LNCaP clone FGC (cell line): Measurements from ENCODE around the gene ZNF697.

Experiments used
- DNase-seq: peaks from one replicate; pipeline ENCODE4 v3.0.0-alpha.2; 2011; ENCODE audit warnings: low read depth
- H3K4me3 ChIP-seq: 2 replicates; pipeline ENCODE4 v1.5.1; 2011; ENCODE audit warnings: mild to moderate bottlenecking, low read depth, low read length, control low read depth
- TF ChIP-seq, protein P1 (sequence below): IDR thresholded peaks from 2 replicates; pipeline ENCODE4 v1.5.1; 2012; ENCODE audit warnings: mild to moderate bottlenecking; ENCODE audit not compliant: control insufficient read depth, insufficient read depth; ENCODE audit errors: extremely low read depth

The ZNF697 gene

DNA sequence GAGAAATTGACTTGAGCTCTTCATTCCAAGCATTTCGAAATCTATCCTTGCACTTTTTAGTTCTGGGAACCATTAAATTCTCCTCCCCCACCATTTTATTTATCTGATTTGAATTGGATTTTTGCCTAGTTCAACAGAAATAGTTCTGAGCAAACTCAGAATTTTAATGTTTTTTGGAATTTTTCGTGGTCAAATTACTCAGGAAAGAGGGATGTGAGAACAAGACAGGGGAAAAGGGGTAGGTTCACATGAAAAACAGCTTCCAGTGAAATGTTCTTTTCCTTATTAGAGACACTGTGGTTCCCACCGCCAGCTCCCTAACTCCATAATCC is 5.7 kb upstream of the ZNF697 start:
- TF ChIP-seq, protein P1, sequence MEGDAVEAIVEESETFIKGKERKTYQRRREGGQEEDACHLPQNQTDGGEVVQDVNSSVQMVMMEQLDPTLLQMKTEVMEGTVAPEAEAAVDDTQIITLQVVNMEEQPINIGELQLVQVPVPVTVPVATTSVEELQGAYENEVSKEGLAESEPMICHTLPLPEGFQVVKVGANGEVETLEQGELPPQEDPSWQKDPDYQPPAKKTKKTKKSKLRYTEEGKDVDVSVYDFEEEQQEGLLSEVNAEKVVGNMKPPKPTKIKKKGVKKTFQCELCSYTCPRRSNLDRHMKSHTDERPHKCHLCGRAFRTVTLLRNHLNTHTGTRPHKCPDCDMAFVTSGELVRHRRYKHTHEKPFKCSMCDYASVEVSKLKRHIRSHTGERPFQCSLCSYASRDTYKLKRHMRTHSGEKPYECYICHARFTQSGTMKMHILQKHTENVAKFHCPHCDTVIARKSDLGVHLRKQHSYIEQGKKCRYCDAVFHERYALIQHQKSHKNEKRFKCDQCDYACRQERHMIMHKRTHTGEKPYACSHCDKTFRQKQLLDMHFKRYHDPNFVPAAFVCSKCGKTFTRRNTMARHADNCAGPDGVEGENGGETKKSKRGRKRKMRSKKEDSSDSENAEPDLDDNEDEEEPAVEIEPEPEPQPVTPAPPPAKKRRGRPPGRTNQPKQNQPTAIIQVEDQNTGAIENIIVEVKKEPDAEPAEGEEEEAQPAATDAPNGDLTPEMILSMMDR: no peak
- no peak overlapping the region for H3K4me3 ChIP-seq
- no peak for DNase-seq

- TF ChIP-seq, protein P1: no peak
- no peak for DNase-seq
- H3K4me3 ChIP-seq: no peak overlapping the region
Measured at GRCh38 chr1:119653135-119653838, 5.2 kb upstream of the ZNF697 start.

DNA sequence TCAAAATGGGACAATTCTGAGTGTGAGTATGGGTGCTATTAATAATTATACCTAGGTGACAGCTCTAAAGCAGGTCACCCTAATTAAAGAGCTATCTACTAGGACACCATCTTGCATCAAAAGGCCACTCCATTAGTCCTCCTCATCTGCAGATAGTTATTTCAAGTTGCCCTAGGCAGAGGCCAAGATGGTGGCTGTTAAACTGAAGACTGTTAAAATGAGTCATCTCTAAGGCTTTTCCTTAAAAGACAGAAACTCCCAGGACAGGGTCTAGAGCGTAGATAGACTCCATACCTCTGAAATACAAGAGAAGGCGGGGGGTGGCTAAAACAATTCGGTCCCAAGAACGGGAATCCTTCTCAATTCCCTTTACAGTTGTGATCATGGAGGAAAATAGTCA is 4.5 kb upstream of the ZNF697 start:
- TF ChIP-seq, protein P1: no peak
- no peak overlapping the region for H3K4me3 ChIP-seq
- DNase-seq: no peak

DNA sequence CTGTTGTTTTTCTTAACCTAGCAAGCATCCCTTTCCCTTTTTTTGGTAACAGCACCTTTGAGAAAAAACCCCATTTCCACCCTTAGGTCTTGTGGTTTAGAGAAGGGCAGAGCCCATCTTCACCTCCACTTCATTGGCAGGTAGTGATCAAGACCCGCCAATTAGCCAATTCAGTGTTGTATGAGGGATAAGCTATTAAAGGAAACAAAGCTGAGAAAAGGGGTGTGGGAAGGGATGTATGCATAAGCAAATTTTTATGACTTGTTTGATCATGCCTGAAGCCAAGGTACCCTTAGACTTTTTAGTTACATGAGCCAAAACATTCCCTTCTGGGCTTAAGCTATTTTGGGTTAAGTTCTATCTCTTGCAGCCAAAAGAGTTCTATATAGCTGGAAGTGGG is 3.6 kb upstream of the ZNF697 start:
- no peak overlapping the region for H3K4me3 ChIP-seq
- TF ChIP-seq, protein P1: no peak
- no peak for DNase-seq

GRCh38 chr1:119651133-119651532 is 3.1 kb upstream of the ZNF697 start:
- no peak overlapping the region for H3K4me3 ChIP-seq
- TF ChIP-seq, protein P1: no peak

GRCh38 chr1:119648620-119649004 is 546 bp upstream of the ZNF697 start:
- DNase-seq: no peak
- TF ChIP-seq, protein P1: no peak

More at GRCh38 chr1:119651133-119651532, 3.1 kb upstream of the ZNF697 start:
- no peak for DNase-seq

DNA sequence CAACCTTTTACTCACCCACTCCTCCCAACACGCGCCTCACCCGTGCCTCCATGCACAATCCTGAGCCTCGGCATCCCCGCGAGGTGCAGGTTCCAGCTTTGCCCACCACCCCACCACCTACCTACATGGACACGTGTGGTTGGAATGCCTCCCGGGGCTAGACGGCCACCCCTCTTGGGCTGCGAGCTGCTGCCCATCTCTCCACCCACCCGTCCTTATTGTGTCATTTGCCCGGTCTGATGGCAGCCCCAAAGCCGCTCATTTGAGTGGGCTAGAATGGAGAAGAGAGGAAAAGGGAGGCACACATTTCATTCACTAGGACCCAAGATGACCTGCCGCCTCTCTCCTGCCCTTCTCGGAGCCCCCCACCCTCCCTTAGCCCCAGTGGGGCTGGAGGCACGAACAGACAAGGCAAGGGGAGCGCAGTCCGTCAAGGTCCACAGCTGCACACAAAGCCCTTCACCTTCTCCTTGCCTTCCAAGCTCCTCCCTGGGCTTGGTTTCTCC is 785 bp downstream of the ZNF697 start:
- TF ChIP-seq, protein P1: no peak
- H3K4me3 ChIP-seq: peak overlapping the region; percentile 90
- no peak for DNase-seq

More at GRCh38 chr1:119648620-119649004, 546 bp upstream of the ZNF697 start:
- H3K4me3 ChIP-seq: peak overlapping the region; percentile 90
